Measurements from ENCODE around the gene HTR2B.

HTR2B gene

GRCh38 chr2:231167745-231168459, 43.1 kb upstream of the HTR2B start:
- TF ChIP-seq CTCF (IDR thresholded peaks at IDR 0.05; ENCODE audit: low read depth, low read length) = no peak
- no peak overlapping the region for H3K4me3 ChIP-seq (ENCODE audit: low read depth, low read length)
- no peak for DNase-seq (ENCODE audit: low read depth, low spot score)
- in situ Hi-C loops (cut with HindIII; ENCODE audit: low sequenced_read_pairs) = no loop called here

GRCh38 chr2:231163414-231164095, 38.7 kb upstream of the HTR2B start:
- H3K4me3 ChIP-seq (ENCODE audit: low read depth, low read length) = no peak overlapping the region
- TF ChIP-seq CTCF (IDR thresholded peaks at IDR 0.05; ENCODE audit: low read depth, low read length) = no peak
- no peak for DNase-seq (ENCODE audit: low read depth, low spot score)
- in situ Hi-C loops (cut with HindIII; ENCODE audit: low sequenced_read_pairs) = no loop called here

GRCh38 chr2:231163011-231163410, 38.2 kb upstream of the HTR2B start:
- TF ChIP-seq CTCF (IDR thresholded peaks at IDR 0.05; ENCODE audit: low read depth, low read length) = no peak
- in situ Hi-C loops (cut with HindIII; ENCODE audit: low sequenced_read_pairs) = no loop called here
- H3K4me3 ChIP-seq (ENCODE audit: low read depth, low read length) = no peak overlapping the region

GRCh38 chr2:231161877-231162329, 37.1 kb upstream of the HTR2B start:
- no peak for TF ChIP-seq CTCF (IDR thresholded peaks at IDR 0.05; ENCODE audit: low read depth, low read length)
- DNase-seq (ENCODE audit: low read depth, low spot score) = peak; percentile 98
- H3K4me3 ChIP-seq (ENCODE audit: low read depth, low read length) = no peak overlapping the region
- in situ Hi-C loops (cut with HindIII; ENCODE audit: low sequenced_read_pairs) = no loop called here

More at GRCh38 chr2:231163011-231163410, 38.2 kb upstream of the HTR2B start:
- peak; percentile 27 for DNase-seq (ENCODE audit: low read depth, low spot score)

- DNase-seq (ENCODE audit: low read depth, low spot score) = no peak
- in situ Hi-C loops (cut with HindIII; ENCODE audit: low sequenced_read_pairs) = no loop called here
- TF ChIP-seq CTCF (IDR thresholded peaks at IDR 0.05; ENCODE audit: low read depth, low read length) = no peak
- no peak overlapping the region for H3K4me3 ChIP-seq (ENCODE audit: low read depth, low read length)
These were observed 36.5 kb upstream of the HTR2B start for GRCh38 chr2:231161252-231161839.

- no peak for DNase-seq (ENCODE audit: low read depth, low spot score)
- no peak overlapping the region for H3K4me3 ChIP-seq (ENCODE audit: low read depth, low read length)
- in situ Hi-C loops (cut with HindIII; ENCODE audit: low sequenced_read_pairs) = no loop called here
- no peak for TF ChIP-seq CTCF (IDR thresholded peaks at IDR 0.05; ENCODE audit: low read depth, low read length)
These were observed 35.9 kb upstream of the HTR2B start for GRCh38 chr2:231160701-231161100.
